ENCODE measurements around the gene ANKRD29.

ANKRD29 gene

GRCh38 chr18:23662309-23663263 is at the start of gene ANKRD29:
Gene ANKRD29, minus strand, starts transcription at chr18:23662911. Its CDS starts 181 bp downstream, at chr18:23662730.
- DNase-seq: peak; percentile 45

GRCh38 chr18:23712445-23712844 is 49.7 kb upstream of the ANKRD29 start:
- DNase-seq: no peak

GRCh38 chr18:23711426-23711825 is 48.7 kb upstream of the ANKRD29 start:
- no peak for DNase-seq

GRCh38 chr18:23710946-23711345 is 48.2 kb upstream of the ANKRD29 start:
- DNase-seq: no peak

GRCh38 chr18:23710068-23710527 is 47.4 kb upstream of the ANKRD29 start:
- DNase-seq: no peak

GRCh38 chr18:23706971-23707640 is 44.4 kb upstream of the ANKRD29 start:
- DNase-seq: no peak

GRCh38 chr18:23704806-23705205 is 42.1 kb upstream of the ANKRD29 start:
- DNase-seq: no peak

- no peak for DNase-seq
Observed at GRCh38 chr18:23703987-23704384, 41.3 kb upstream of the ANKRD29 start.

GRCh38 chr18:23703057-23703986 is 40.6 kb upstream of the ANKRD29 start:
- peak; percentile 14 for DNase-seq

- no peak for DNase-seq
Observed at GRCh38 chr18:23702606-23703005, 39.9 kb upstream of the ANKRD29 start.

- no peak for DNase-seq
Observed at GRCh38 chr18:23701544-23702064, 38.9 kb upstream of the ANKRD29 start.

GRCh38 chr18:23701017-23701416 is 38.3 kb upstream of the ANKRD29 start:
- DNase-seq: no peak

GRCh38 chr18:23694637-23695430 is 32.1 kb upstream of the ANKRD29 start:
- DNase-seq: no peak

- DNase-seq: no peak
Observed at GRCh38 chr18:23693846-23694245, 31.1 kb upstream of the ANKRD29 start.

- DNase-seq: no peak
Observed at GRCh38 chr18:23690505-23691068, 27.9 kb upstream of the ANKRD29 start.

GRCh38 chr18:23689616-23690504 is 27.1 kb upstream of the ANKRD29 start:
- DNase-seq: peak; percentile 5

- peak; percentile 13 for DNase-seq
Observed at GRCh38 chr18:23689031-23689615, 26.4 kb upstream of the ANKRD29 start, which contains the start of gene LAMA3. Gene LAMA3, plus strand, starts transcription at chr18:23689453. Its CDS starts 231 bp downstream, at chr18:23689684.

GRCh38 chr18:23688528-23688927 is 25.8 kb upstream of the ANKRD29 start:
- no peak for DNase-seq

GRCh38 chr18:23684515-23685197 is 21.9 kb upstream of the ANKRD29 start:
- no peak for DNase-seq
